A172 (cell line): ENCODE data around the gene CC2D1A. TPM values are rescaled to one million over a fixed set of nuclear protein-coding genes. Genes with fewer than 3 reads are reported as not detected.

Experiments used
- DNase-seq: peaks from one replicate; pipeline ENCODE4 v3.0.0-alpha.2; 2015; ENCODE audit warnings: low spot score
- total RNA-seq: library from RNA; depleted of rRNA; stranded (reverse); fragments of >200 nt; shearing (Covaris generic); gene quantifications from 2 replicates; pipeline ENCODE4 v1.2.3, GENCODE V29; 2014

Gene CC2D1A
- total RNA-seq, 1 experiment from 2014 or later: 30.8 TPM

DNA sequence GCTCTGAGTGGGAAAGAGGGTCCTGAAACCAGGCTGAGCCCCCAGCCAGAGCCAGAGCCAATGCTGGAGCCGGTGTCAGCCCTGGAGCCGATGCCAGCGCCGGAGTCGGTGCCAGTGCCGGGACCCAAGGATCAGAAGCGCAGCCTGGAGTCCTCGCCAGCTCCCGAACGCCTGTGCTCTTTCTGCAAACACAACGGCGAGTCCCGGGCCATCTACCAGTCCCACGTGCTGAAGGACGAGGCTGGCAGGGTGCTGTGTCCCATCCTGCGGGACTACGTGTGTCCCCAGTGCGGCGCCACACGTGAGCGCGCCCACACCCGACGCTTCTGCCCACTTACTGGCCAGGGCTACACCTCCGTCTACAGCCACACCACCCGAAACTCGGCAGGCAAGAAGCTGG is 28.7 kb upstream of the CC2D1A start:
- DNase-seq: no peak

DNA sequence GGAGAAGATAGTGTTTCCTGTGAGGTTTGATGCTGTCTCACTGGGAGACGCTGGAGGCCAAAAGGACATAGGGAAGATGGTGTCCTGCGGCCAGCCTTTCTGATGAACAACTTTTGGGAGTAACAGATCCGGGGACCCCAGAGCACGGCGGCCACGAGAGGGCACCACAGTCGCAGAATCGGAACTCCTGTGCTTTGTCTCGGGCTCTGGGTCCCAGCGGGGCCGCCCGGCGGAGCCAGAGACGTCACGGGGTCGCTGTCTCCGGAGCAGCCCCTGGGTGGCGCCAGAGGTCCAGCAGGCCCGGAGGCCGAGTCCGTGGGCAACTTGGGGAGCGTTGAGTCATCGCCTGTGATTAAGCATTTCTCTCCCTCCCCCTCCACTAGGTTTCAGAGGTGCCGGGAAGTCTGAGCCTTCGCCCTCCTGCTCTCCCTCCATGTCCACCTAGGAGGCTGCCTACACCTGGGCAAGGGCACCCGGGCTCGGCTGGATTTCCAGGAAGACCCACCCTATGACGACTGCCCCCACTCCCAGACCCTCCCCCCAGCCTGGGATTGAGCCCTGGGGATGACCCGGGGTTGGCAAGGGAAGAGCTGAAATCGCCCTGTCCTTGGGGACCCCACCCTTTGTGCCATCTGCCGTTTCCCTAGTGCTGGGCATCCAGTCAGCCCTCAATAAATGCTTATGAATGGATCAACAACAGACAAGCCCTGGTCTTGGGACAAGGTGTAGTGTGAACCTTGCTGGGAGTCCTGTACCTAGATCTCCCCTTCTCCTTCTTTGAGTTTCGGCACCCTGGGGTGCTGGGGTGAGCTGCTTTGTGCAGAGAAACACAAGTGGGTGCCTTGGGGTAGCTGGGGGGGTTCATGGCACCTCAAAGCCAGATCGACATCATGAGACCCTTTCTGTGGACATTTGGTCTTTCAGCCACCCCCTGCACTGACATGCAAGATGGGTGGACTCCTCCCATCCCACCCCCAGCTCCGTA is 25.6 kb upstream of the CC2D1A start:
- DNase-seq: peak; percentile 97

DNA sequence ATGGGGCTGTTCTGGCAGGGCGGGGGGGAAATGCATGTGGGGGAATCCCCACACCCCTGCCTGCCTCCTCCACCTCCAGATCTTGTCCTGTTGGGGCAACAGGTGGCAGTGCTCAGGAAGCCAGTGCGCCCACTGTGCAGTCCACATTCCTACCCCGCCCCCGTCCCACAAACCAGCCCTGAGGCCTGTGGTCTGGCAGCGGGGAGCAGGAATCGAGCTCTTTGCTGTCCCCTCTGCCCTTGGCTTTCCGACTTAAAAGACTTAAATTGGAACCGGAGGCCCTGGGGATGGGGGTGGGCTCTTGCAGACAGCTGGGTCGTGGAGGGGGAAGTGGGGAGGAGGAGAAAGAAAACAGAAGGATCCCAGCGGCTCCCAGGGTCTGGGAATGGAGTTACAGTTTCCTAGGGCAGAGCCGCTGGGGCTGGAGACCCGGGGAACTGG is 24.7 kb upstream of the CC2D1A start:
- peak; percentile 42 for DNase-seq

DNA sequence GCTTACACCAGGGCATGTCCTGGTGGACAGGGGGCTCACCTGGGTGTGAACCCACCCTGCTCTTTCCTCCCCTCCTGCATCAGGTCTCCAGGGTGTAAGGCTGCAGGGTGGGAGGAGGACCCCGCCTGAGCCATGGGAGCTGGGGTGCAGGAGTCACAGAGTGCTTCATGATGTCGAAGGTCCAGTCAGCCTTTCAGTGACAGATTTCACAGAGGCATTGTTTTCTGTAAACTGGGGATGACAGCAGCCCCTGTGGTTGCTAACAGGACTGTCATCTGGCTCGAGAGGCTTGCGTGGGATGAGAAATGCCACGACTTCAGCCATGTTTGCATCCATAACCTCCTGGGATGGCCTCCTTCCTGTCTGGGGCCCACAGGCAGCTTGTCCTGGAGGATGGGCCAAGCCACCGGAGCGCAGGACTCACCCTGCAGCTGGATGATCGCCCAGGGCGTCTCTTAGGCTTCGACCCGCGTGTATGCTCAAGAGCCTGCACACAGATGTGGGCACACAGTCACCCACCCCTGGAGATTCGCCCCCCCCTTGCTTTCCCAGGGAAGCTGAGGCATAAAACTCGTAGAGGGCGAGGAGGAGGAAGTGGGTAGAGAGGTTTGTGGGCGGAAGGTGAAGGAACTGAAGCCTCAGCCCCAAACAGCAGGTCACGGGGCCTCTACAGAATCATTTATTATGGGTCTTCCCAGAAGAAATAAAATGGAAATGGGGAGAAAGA is 24.1 kb upstream of the CC2D1A start:
- DNase-seq: no peak

DNA sequence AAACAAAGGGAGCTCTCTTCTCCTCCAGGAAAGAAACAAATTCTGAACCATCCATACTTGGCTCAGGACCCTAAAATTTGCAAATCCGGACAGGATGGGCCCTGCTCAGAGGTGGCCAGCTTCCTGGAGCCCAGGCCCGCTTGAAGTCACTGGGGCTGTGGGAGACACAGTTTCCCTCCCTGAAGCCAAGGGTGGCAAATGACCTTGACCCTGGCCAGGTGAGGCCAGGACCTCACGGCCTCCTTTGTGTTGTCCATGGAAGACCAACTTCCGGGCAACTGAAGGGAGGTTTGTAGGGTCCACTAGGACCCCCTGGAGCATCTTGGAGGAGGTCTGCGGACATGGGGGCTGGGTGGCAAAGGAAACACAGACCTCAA is 23.6 kb upstream of the CC2D1A start:
- no peak for DNase-seq

DNA sequence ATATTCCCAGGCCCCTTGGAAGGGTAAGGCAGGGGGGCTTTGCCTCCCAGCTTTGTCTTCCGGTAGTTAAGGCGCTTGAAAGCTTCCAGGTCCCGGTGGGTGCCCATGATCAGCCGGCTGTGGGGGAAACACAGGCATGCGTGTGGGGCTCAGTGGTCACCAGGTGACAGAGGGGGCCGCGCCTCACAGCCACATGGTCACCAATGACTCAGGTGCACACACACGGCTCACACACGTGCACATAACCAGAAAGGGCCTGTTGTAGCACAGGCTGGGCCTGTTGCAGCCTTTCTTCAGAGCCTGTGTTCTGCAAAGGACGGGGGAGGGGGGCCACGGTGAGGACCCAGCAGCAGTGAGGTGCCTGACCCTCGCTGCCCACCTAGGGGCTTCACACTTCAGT is 23.2 kb upstream of the CC2D1A start:
- DNase-seq: no peak

GRCh38 chr19:13883516-13884064 is 22.4 kb upstream of the CC2D1A start:
- DNase-seq: no peak

DNA sequence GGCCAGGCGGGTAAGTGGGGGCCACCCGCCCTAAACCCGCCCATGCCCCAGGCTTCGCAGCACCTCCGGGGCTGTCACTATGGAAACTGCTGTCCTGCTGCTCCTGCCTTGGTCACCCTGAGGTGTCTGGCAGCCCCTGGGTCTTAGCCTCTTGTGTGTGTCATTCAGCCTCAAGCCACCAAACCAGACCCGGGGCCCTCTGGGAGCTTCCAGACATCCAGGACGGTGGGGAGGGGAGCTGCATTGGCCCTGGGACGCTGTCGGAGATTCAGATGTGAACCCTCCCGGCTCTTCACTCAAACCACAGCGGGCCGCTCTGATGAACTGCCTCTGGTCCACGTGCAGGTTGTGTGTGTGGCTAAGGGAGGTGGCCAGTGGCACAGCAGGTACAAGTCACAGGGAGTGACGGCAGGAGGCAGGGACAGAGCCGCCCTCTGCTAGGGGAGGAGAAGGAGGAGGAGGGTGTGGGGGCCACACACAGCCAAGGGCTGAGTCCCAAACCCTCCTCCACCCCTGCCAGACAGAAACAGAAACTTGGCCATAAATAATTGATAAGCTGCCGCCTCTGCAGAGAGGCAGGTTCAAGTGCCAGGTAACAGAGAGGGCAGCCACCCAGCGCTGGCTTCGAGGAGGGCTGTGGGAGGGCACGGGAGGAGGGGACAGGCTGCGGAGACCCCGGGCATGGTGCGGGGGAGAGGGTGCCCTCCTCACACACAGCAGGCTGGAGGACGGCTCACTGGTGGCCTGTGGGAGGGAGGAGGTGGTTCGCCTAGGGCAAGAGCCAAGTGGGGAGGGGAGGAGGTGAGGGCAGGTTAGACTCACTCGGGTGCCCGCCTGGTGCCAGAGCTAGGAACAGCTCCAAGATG is 21.0 kb upstream of the CC2D1A start:
- no peak for DNase-seq

- no peak for DNase-seq
Measured at GRCh38 chr19:13885826-13886365, 20.1 kb upstream of the CC2D1A start.

DNA sequence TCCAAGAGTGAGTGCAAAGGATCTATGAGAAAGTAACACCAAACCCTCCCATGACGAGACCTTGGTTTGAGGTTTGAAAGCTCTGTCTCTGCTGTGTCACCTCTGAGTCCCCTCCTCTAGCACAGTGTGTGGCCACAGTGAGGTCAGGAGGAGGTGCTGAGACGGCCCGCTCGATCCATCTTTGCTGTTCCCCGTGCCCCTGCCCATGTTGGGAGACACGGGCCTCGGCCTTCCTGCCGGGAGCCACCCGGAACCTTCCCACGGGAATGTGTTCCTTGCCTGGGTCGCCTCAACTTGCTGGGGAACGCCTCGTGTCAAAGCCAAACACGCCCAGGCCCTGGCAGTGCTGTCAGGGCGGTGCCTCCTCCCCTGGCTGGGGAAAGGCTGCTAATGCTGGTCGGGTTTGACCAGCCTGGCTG is 19.0 kb upstream of the CC2D1A start:
- DNase-seq: no peak

DNA sequence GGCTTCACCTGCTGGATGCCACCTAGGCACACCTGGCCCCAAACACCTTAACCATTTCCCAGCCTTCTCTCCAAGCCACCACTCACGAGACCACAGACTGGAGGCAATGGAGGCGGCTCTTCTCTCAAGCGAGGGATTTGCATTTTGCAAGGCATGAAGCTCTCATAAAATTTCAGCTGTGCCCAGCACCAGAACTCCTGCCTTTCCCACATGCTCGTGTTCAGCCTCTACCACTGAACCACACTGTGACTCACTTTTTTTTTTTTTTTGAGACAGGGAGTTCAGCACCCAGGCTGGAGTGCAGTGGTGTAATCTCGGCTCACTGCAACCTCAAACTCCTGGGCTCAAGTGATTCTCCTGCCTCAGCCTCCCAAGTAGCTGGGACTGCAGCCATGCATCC is 18.5 kb upstream of the CC2D1A start:
- no peak for DNase-seq

DNA sequence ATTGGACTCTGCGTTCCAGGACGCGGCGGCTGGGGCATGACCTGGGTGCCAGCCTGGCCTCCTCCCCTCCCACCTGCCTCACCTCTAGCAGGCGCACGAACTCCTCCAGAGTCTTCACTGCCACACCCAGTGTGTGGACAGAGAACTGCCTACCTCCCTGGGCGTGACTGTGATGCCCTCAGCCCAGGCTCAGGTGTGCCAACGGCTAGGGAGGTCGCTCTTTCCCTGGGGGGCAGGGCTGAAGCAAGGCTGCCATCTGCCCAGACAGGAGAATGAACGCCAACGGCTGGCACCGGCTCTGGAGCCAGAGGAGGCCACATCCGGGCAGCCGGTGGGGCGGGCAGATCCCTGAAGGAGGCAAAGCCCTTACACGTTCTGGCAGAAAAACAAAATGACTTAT is 17.7 kb upstream of the CC2D1A start:
- no peak for DNase-seq

- no peak for DNase-seq
Measured at GRCh38 chr19:13890136-13890535, 15.9 kb upstream of the CC2D1A start.

DNA sequence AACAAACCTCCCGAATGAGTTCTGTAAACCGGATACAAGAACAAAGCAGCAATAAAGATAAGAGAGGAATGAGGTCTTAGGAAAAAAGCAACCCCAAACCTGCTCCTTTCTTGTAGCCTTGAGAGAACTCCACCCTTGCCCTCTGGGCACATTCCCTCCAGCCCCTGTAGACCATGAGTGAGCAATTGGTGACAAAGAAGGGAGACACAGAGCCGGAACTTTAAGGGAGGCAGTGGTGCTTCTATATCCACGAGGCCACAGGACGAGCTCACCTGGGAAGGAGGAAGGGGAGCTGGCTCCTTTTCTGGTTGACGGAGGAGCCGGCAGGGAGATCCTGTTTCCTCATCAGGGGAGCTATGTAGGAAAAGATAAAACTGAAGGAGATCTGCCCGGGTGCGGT is 13.1 kb upstream of the CC2D1A start:
- no peak for DNase-seq

DNA sequence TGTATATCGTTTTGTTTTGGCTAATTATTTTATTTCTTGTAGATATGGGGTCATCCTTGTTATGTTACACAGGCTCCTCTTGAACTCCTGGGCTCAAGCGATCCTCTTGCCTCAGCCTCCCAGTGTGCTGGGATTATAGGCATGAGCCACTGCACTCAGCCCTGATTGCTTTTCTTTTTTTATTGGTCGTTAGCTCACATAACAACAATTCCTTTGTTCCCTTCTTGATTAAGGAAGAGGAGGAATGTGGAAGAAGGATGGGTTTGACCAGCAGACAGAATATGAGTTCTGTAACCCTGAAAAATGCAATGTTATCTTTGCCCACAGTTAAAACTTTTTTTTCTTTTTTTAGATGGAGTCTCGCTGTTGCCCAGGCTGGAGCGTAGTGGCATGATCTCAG is 11.4 kb upstream of the CC2D1A start:
- DNase-seq: no peak

DNA sequence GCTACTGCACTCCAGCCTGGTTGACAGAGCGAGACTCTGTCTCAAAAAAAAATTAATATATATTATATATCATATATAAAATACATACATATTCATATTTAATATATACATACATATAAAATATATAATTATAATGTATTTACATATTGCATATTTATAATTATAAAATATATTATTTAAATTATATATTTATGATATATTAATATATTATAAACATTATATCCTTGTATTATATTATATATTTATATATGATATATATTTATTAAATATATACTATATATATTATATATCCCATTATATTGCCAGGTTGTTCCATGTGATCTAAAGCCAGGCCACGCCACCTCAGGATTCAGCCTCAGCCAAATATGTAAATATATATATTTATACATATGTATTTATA is 9.8 kb upstream of the CC2D1A start:
- DNase-seq: no peak

GRCh38 chr19:13899393-13899792 is 6.6 kb upstream of the CC2D1A start:
- DNase-seq: no peak

GRCh38 chr19:13899912-13900584 is 6.0 kb upstream of the CC2D1A start:
- DNase-seq: no peak

- peak; percentile 24 for DNase-seq
Measured at GRCh38 chr19:13902993-13903555, 2.9 kb upstream of the CC2D1A start.

- DNase-seq: no peak
Measured at GRCh38 chr19:13906521-13906904, 512 bp downstream of the CC2D1A start.

GRCh38 chr19:13906910-13907309 is 909 bp downstream of the CC2D1A start:
- DNase-seq: no peak
